NCI-H2081 treated with DMSO at 0.1 percent for 48 hours (cell line): ENCODE results near the gene TGFBI.

Source experiments
- DNase-seq: peaks from one replicate; lab custom pipeline; 2025; lab: John Stamatoyannopoulos, UW

TGFBI gene

GRCh38 chr5:136004436-136004835 lies 24.4 kb upstream of the TGFBI start:
- no peak for DNase-seq

- DNase-seq, result no peak
These were observed 23.3 kb upstream of the TGFBI start for GRCh38 chr5:136005476-136005875.

- no peak for DNase-seq
These were observed 22.6 kb upstream of the TGFBI start for GRCh38 chr5:136006164-136006563.

GRCh38 chr5:136006761-136007251 lies 22.0 kb upstream of the TGFBI start:
- DNase-seq, result no peak

GRCh38 chr5:136007271-136007670 lies 21.5 kb upstream of the TGFBI start:
- DNase-seq, result no peak

GRCh38 chr5:136011414-136012001 lies 17.3 kb upstream of the TGFBI start:
- DNase-seq, result no peak

- no peak for DNase-seq
These were observed 16.6 kb upstream of the TGFBI start for GRCh38 chr5:136012041-136012804.

GRCh38 chr5:136013559-136013958 lies 15.2 kb upstream of the TGFBI start:
- no peak for DNase-seq

- no peak for DNase-seq
These were observed 14.5 kb upstream of the TGFBI start for GRCh38 chr5:136014049-136015002.

- DNase-seq, result no peak
These were observed 13.8 kb upstream of the TGFBI start for GRCh38 chr5:136015003-136015375.

- DNase-seq, result no peak
These were observed 12.7 kb upstream of the TGFBI start for GRCh38 chr5:136015966-136016650.

GRCh38 chr5:136016945-136017530 lies 11.8 kb upstream of the TGFBI start:
- no peak for DNase-seq

- no peak for DNase-seq
These were observed 9.7 kb upstream of the TGFBI start for GRCh38 chr5:136018814-136019783.

- DNase-seq, result no peak
These were observed 8.8 kb upstream of the TGFBI start for GRCh38 chr5:136020001-136020382.

- no peak for DNase-seq
These were observed 8.3 kb upstream of the TGFBI start for GRCh38 chr5:136020383-136021015.

GRCh38 chr5:136021016-136021405 lies 7.8 kb upstream of the TGFBI start:
- DNase-seq, result no peak

GRCh38 chr5:136022965-136023364 lies 5.8 kb upstream of the TGFBI start:
- DNase-seq, result no peak

GRCh38 chr5:136023958-136024541 lies 4.7 kb upstream of the TGFBI start:
- no peak for DNase-seq

- DNase-seq, result no peak
These were observed 2.9 kb upstream of the TGFBI start for GRCh38 chr5:136025900-136026299.

GRCh38 chr5:136026636-136027035 lies 2.2 kb upstream of the TGFBI start:
- DNase-seq, result no peak
